Measurements from ENCODE around the gene NDUFS3. TPM values are rescaled to one million over a fixed set of nuclear protein-coding genes. Genes with fewer than 3 reads are reported as not detected.

NDUFS3 gene
- total RNA-seq, 1 experiment from 2014 or later, result 120 TPM

DNA sequence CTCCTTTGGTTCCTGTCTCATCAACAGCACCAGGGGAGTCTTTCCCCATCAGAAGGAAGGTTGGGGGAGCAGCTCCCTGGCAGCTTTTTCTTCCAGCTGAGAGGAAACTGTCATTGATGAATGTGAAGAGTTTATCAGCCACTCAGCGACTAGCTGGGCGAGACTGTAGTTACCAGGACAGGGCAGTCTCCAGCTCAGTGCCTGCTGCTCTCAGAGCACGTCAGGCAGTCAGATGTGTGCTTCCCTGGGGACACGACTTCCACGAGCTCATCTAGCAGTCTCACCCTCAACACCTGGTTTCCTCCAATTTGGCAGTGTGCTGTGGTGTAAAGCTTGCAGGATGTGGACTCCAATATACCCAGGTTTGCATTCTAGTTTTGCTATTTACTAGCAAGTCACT, 27.9 kb downstream of the NDUFS3 start:
- Histone ChIP-seq H3K27ac (ENCODE audit: low read length) (no peak overlapping the region), H4K20me1 (ENCODE audit: low read length) (no peaks in the 10 kb centered on the region), H3F3A (ENCODE audit: low read length, unreplicated experiment) (no peaks in the 10 kb centered on the region), H3K27me3 (ENCODE audit: low read length) (no peaks in the 10 kb centered on the region), H3K79me2 (ENCODE audit: low read length) (no peaks in the 10 kb centered on the region), H3K36me3 (ENCODE audit: low read depth, low read length) (no peaks in the 10 kb centered on the region), H3K9me3 (ENCODE audit: low read length) (no peaks in the 10 kb centered on the region), H2AFZ (ENCODE audit: low read length) (no peak overlapping the region), H3K9me2 (replicated peaks; ENCODE audit: low read length) (no peaks in the 10 kb centered on the region), H3K4me2 (ENCODE audit: low read length) (no peak overlapping the region), H3K4me1 (ENCODE audit: insufficient read depth, low read length) (no peaks in the 10 kb centered on the region), H3K4me3 (ENCODE audit: low read length) (no peak overlapping the region), H3K9ac (ENCODE audit: low read length) (no peak overlapping the region)
- no peak for ATAC-seq
- TF ChIP-seq EZH2 (IDR thresholded peaks at IDR 0.05; ENCODE audit: low read length, unreplicated experiment) (no peak), EZH2phosphoT487 (IDR thresholded peaks at IDR 0.05; ENCODE audit: borderline replicate concordance, low read length) (no peak)
- TF ChIP-seq, protein P1, sequence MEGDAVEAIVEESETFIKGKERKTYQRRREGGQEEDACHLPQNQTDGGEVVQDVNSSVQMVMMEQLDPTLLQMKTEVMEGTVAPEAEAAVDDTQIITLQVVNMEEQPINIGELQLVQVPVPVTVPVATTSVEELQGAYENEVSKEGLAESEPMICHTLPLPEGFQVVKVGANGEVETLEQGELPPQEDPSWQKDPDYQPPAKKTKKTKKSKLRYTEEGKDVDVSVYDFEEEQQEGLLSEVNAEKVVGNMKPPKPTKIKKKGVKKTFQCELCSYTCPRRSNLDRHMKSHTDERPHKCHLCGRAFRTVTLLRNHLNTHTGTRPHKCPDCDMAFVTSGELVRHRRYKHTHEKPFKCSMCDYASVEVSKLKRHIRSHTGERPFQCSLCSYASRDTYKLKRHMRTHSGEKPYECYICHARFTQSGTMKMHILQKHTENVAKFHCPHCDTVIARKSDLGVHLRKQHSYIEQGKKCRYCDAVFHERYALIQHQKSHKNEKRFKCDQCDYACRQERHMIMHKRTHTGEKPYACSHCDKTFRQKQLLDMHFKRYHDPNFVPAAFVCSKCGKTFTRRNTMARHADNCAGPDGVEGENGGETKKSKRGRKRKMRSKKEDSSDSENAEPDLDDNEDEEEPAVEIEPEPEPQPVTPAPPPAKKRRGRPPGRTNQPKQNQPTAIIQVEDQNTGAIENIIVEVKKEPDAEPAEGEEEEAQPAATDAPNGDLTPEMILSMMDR (conservative IDR thresholded peaks at IDR 0.05; ENCODE audit: low read depth, low read length), result no peak
- no peak for DNase-seq
- intact Hi-C loops (cut with micrococcal nuclease), result no loop called here
- no TSS peak for BruUV-seq (replicated peaks)
- ChIA-PET POLR2A (ENCODE audit: unreplicated experiment) (interaction anchor here (0.7 to 0.8 kb wide), 2 partner anchors 245 to 661 kb away, joined by 3 to 8 read pairs; no protein-coding TSS in a partner anchor), CTCF (no interaction called here)

DNA sequence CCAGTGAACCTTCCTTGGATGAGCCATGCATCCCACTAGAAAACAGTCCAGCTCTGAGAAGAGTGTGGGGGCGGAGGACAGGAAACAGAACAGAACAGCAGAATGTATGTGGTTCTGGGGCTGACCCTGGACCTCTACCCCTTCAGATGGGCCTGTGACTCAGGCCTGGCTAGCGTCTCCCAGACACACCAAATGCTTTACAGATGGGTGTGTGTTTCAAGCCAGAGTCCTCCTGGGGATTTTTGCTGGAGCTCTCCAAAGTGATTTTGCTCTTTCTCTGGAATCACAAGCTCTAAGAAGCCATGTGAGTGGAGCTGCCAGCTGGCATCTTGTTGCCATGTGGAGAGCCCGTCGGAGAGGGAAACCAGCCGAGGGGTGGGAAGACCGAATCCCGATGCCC, 28.5 kb downstream of the NDUFS3 start:
- Histone ChIP-seq H4K20me1 (ENCODE audit: low read length) (no peaks in the 10 kb centered on the region), H3K9me2 (replicated peaks; ENCODE audit: low read length) (no peaks in the 10 kb centered on the region), H3K9ac (ENCODE audit: low read length) (no peak overlapping the region), H2AFZ (ENCODE audit: low read length) (no peak overlapping the region), H3K4me3 (ENCODE audit: low read length) (no peak overlapping the region), H3K79me2 (ENCODE audit: low read length) (no peaks in the 10 kb centered on the region), H3K4me1 (ENCODE audit: insufficient read depth, low read length) (no peaks in the 10 kb centered on the region), H3F3A (ENCODE audit: low read length, unreplicated experiment) (no peaks in the 10 kb centered on the region), H3K4me2 (ENCODE audit: low read length) (no peak overlapping the region), H3K27me3 (ENCODE audit: low read length) (no peaks in the 10 kb centered on the region), H3K9me3 (ENCODE audit: low read length) (no peaks in the 10 kb centered on the region), H3K27ac (ENCODE audit: low read length) (no peak overlapping the region), H3K36me3 (ENCODE audit: low read depth, low read length) (no peaks in the 10 kb centered on the region)
- no TSS peak for BruUV-seq (replicated peaks)
- no peak for TF ChIP-seq EZH2 (IDR thresholded peaks at IDR 0.05; ENCODE audit: low read length, unreplicated experiment)
- TF ChIP-seq, protein P1 (conservative IDR thresholded peaks at IDR 0.05; ENCODE audit: low read depth, low read length), result no peak
- no peak for ATAC-seq
- ChIA-PET CTCF (no interaction called here), POLR2A (ENCODE audit: unreplicated experiment) (no interaction called here)
- intact Hi-C loops (cut with micrococcal nuclease), result no loop called here
- DNase-seq, result no peak

DNA sequence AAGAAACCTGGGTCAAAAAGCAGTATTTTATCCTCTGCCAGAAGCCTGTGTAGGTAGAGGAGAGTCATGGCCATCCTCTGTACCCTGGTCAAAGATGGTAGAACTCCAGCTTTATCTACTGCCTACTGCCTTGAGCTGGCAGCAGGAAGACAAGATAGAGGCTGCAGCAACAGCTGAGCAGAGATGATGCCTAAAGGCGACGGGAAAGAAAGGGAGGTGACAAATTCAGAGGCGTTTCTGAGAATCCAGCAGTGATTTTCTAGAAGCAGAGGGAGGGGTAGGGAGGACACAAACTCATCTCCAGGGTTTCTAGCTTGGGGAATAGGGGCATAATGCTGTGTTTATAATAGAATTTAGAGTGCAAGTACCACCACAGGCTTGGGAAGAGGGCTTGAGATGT, 30.8 kb downstream of the NDUFS3 start:
- Histone ChIP-seq H3F3A (ENCODE audit: low read length, unreplicated experiment) (no peaks in the 10 kb centered on the region), H3K27me3 (ENCODE audit: low read length) (no peaks in the 10 kb centered on the region), H3K4me1 (ENCODE audit: insufficient read depth, low read length) (no peaks in the 10 kb centered on the region), H3K4me2 (ENCODE audit: low read length) (no peak overlapping the region), H3K79me2 (ENCODE audit: low read length) (no peaks in the 10 kb centered on the region), H3K9me2 (replicated peaks; ENCODE audit: low read length) (no peaks in the 10 kb centered on the region), H3K9ac (ENCODE audit: low read length) (no peak overlapping the region), H3K27ac (ENCODE audit: low read length) (no peak overlapping the region), H2AFZ (ENCODE audit: low read length) (no peak overlapping the region), H4K20me1 (ENCODE audit: low read length) (no peaks in the 10 kb centered on the region), H3K4me3 (ENCODE audit: low read length) (no peak overlapping the region), H3K9me3 (ENCODE audit: low read length) (no peaks in the 10 kb centered on the region), H3K36me3 (ENCODE audit: low read depth, low read length) (no peaks in the 10 kb centered on the region)
- TF ChIP-seq, protein P1 (conservative IDR thresholded peaks at IDR 0.05; ENCODE audit: low read depth, low read length), result no peak
- ATAC-seq (no peak), DNase-seq (no peak)
- CTCF ChIA-PET, result no interaction called here
- POLR2A ChIA-PET (ENCODE audit: unreplicated experiment), result no interaction called here
- BruUV-seq (replicated peaks), result no TSS peak
- intact Hi-C loops (cut with micrococcal nuclease), result no loop called here

Data from PC-3 (cell line).